Neural progenitor cell (in vitro differentiated cells): Measurements from ENCODE around the gene MSH3. TPM values are rescaled to one million over a fixed set of nuclear protein-coding genes. Genes with fewer than 3 reads are reported as not detected.

Experiments
- DNase-seq: peaks from one replicate; pipeline ENCODE4 v3.0.0-alpha.2; 2016; ENCODE audit warnings: low spot score
- H2AFZ ChIP-seq: fragments of 200-600 bp; sonication (generic); replicated peaks from 2 replicates; pipeline ENCODE4 v1.6.1; 2016; ENCODE audit warnings: antibody characterized with exemption
- H3F3A ChIP-seq: fragments of 200-600 bp; sonication (generic); 2 replicates; pipeline ENCODE4 v1.6.1; 2016; ENCODE audit warnings: antibody characterized with exemption, low read depth
- H3K27ac ChIP-seq: fragments of 200-600 bp; sonication (generic); 2 replicates; pipeline ENCODE4 v1.5.1; 2016; ENCODE audit warnings: mild to moderate bottlenecking
- H3K27me3 ChIP-seq: fragments of 200-600 bp; sonication (generic); 2 replicates; pipeline ENCODE4 v1.6.1; 2016; ENCODE audit warnings: mild to moderate bottlenecking, moderate library complexity
- H3K36me3 ChIP-seq: fragments of 200-600 bp; sonication (generic); 2 replicates; pipeline ENCODE4 v1.5.1; 2016
- H3K4me1 ChIP-seq: fragments of 200-600 bp; sonication (generic); 2 replicates; pipeline ENCODE4 v1.6.1; 2016; ENCODE audit warnings: mixed run types
- H3K4me2 ChIP-seq: fragments of 200-600 bp; sonication (generic); 2 replicates; pipeline ENCODE4 v1.6.1; 2016
- H3K4me3 ChIP-seq: fragments of 200-600 bp; sonication (generic); 2 replicates; pipeline ENCODE4 v1.5.1; 2016
- H3K79me2 ChIP-seq: fragments of 200-600 bp; sonication (generic); 2 replicates; pipeline ENCODE4 v1.6.1; 2016; ENCODE audit warnings: low read depth
- H3K9ac ChIP-seq: fragments of 200-600 bp; sonication (generic); 2 replicates; pipeline ENCODE4 v1.6.1; 2016
- H3K9me3 ChIP-seq: fragments of 200-600 bp; sonication (generic); 2 replicates; pipeline ENCODE4 v1.5.1; 2016; ENCODE audit warnings: low read depth
- H4K20me1 ChIP-seq: fragments of 200-600 bp; sonication (generic); 2 replicates; pipeline ENCODE4 v1.6.1; 2016; ENCODE audit warnings: low read depth
- H3K27ac Mint-ChIP-seq: 3 replicates; pipeline ENCODE4 v1.8.0; 2021; ENCODE audit warnings: mixed read lengths
- H3K27me3 Mint-ChIP-seq: 2 replicates; pipeline ENCODE4 v1.8.0; 2022; ENCODE audit warnings: low read depth, mild to moderate bottlenecking, inconsistent platforms, moderate library complexity, mixed read lengths; ENCODE audit not compliant: insufficient read depth
- H3K36me3 Mint-ChIP-seq: 3 replicates; pipeline ENCODE4 v1.8.0; 2021; ENCODE audit warnings: mixed read lengths
- H3K4me1 Mint-ChIP-seq: 3 replicates; pipeline ENCODE4 v1.8.0; 2021; ENCODE audit warnings: mixed read lengths
- H3K4me3 Mint-ChIP-seq: 3 replicates; pipeline ENCODE4 v1.8.0; 2021; ENCODE audit warnings: mild to moderate bottlenecking, moderate library complexity, mixed read lengths
- H3K9me3 Mint-ChIP-seq: 3 replicates; pipeline ENCODE4 v1.8.0; 2020; ENCODE audit warnings: mixed read lengths
- CTCF ChIP-seq: fragments of 200-600 bp; sonication (generic); IDR thresholded peaks from 2 replicates; pipeline ENCODE4 v1.5.1; 2017; ENCODE audit warnings: antibody characterized with exemption, mild to moderate bottlenecking
- EZH2 ChIP-seq: fragments of 200-600 bp; sonication (generic); IDR thresholded peaks from 2 replicates; pipeline ENCODE4 v1.6.1; 2017; ENCODE audit warnings: antibody characterized with exemption, mild to moderate bottlenecking, moderate library complexity
- EZH2phosphoT487 ChIP-seq: fragments of 200-600 bp; sonication (generic); IDR thresholded peaks from 2 replicates; pipeline ENCODE4 v1.6.1; 2017; ENCODE audit warnings: antibody characterized with exemption
- total RNA-seq: library from RNA; depleted of rRNA; stranded (reverse); fragments of >200 nt; gene quantifications from 2 replicates; pipeline ENCODE4 v1.2.3, GENCODE V29; 2015; ENCODE audit warnings: low replicate concordance

The MSH3 gene
- total RNA-seq, 1 donor from 2014 or later = 26.1 TPM

- Histone ChIP-seq H3K4me1 (no peaks in the 10 kb centered on the region), H2AFZ (no peak overlapping the region), H3K79me2 (no peaks in the 10 kb centered on the region), H3F3A (peaks cover 3% of the 10 kb centered on the region), H3K36me3 (peaks cover 9% of the 10 kb centered on the region), H3K9me3 (no peaks in the 10 kb centered on the region), H3K4me3 (no peak overlapping the region), H3K27me3 (no peaks in the 10 kb centered on the region), H3K27ac (no peak overlapping the region), H4K20me1 (no peaks in the 10 kb centered on the region), H3K4me2 (no peak overlapping the region), H3K9ac (no peak overlapping the region)
- H3K9me3 Mint-ChIP-seq = peaks cover 31% of the 10 kb centered on the region
- H3K36me3 Mint-ChIP-seq = peaks cover 25% of the 10 kb centered on the region
- DNase-seq = no peak
- H3K4me1 Mint-ChIP-seq = no peaks in the 10 kb centered on the region
- H3K27ac Mint-ChIP-seq = no peak overlapping the region
- H3K27me3 Mint-ChIP-seq = peaks cover 4% of the 10 kb centered on the region
- TF ChIP-seq EZH2 (no peak), EZH2phosphoT487 (no peak), CTCF (no peak)
- H3K4me3 Mint-ChIP-seq = no peak overlapping the region
Measured at GRCh38 chr5:80825786-80826460, 171.5 kb downstream of the MSH3 start.

- Mint-ChIP-seq H3K27me3 (no peaks in the 10 kb centered on the region), H3K36me3 (no peaks in the 10 kb centered on the region), H3K4me1 (no peaks in the 10 kb centered on the region), H3K9me3 (peaks cover 4% of the 10 kb centered on the region), H3K4me3 (no peak overlapping the region), H3K27ac (no peak overlapping the region)
- no peak for TF ChIP-seq CTCF
- TF ChIP-seq EZH2phosphoT487 = no peak
- TF ChIP-seq EZH2 = no peak
- Histone ChIP-seq H3K4me3 (no peak overlapping the region), H3F3A (no peaks in the 10 kb centered on the region), H3K27me3 (no peaks in the 10 kb centered on the region), H3K27ac (no peak overlapping the region), H3K4me2 (no peak overlapping the region), H3K36me3 (peaks cover 12% of the 10 kb centered on the region), H3K9ac (no peak overlapping the region), H4K20me1 (no peaks in the 10 kb centered on the region), H3K79me2 (no peaks in the 10 kb centered on the region), H3K9me3 (no peaks in the 10 kb centered on the region), H2AFZ (no peak overlapping the region), H3K4me1 (no peaks in the 10 kb centered on the region)
- no peak for DNase-seq
Measured at GRCh38 chr5:80834710-80835109, 180.3 kb downstream of the MSH3 start.

GRCh38 chr5:80835128-80835527 is 180.7 kb downstream of the MSH3 start:
- Histone ChIP-seq H3K4me2 (no peak overlapping the region), H2AFZ (no peak overlapping the region), H3F3A (no peaks in the 10 kb centered on the region), H3K9me3 (no peaks in the 10 kb centered on the region), H3K36me3 (peaks cover 9% of the 10 kb centered on the region), H3K27me3 (no peaks in the 10 kb centered on the region), H3K27ac (no peak overlapping the region), H3K79me2 (no peaks in the 10 kb centered on the region), H3K9ac (no peak overlapping the region), H4K20me1 (no peaks in the 10 kb centered on the region), H3K4me3 (no peak overlapping the region), H3K4me1 (no peaks in the 10 kb centered on the region)
- H3K4me3 Mint-ChIP-seq = no peak overlapping the region
- no peaks in the 10 kb centered on the region for H3K36me3 Mint-ChIP-seq
- H3K9me3 Mint-ChIP-seq = peaks cover under 1% of the 10 kb centered on the region
- DNase-seq = no peak
- H3K27ac Mint-ChIP-seq = no peak overlapping the region
- no peaks in the 10 kb centered on the region for H3K4me1 Mint-ChIP-seq
- H3K27me3 Mint-ChIP-seq = no peaks in the 10 kb centered on the region
- TF ChIP-seq EZH2 (no peak), EZH2phosphoT487 (no peak), CTCF (no peak)
